ENCODE measurements around the gene FNIP1.
"Not testable (repeated sequence)": the region's sequence is repeated elsewhere in the genome, so short reads cannot be mapped to it uniquely, and the experiment has no call there.

The FNIP1 gene

DNA sequence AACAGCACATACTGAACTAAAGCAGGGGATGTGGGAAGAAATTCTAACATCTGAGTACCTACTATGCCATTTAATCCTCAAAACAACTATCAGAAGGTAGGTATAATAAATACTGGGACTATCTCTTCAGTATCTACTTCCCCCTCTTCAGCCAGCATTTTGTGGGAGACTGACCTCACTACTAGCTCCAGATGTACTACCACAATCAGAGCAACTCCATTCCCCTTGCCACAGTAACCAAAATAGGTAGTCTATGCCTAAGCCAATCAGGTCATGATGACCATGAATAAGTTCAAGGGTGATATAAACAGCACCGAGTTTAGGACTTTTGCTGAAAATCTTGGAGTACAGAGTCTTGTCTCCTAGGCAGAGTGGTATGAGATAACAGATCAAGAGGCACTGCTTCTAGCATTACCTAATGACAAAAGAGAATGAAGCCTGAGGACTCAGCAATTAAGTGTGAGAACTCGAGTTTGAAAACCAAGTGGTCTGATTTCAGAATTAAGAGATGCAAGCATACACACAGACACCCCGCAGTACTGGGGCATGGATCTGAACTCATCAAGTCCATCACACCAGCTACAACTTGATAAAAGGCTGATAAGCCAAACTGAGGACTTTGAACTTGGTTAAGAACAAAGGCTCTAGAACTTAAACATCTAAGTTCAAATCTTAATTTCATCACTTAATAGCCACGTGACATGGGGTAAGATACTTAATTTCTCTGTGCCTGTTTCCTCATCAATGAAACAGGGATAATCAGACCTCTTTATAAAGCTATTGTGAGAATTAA is 9.7 kb downstream of the FNIP1 start:
- DNase-seq (ENCODE audit: low read depth) = no peak

DNA sequence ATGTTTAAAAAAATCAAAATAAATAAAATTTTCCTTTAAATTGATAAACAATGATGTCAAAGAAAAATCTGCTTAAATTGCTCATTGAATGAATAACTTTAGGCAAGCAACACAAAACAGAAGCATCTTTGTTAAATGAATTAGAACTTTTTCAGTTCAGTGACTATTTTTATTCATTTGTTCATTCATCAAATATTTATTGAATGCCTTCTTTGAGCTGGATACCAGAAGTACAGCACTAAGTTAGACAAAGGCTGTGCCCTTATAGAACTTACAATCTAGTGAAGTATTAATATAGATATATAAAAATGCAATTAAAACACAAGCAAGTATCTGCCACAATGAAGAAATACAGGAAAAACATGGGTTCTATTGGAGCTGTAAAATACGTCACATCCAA is 10.8 kb downstream of the FNIP1 start:
- no peak for DNase-seq (ENCODE audit: low read depth)

DNA sequence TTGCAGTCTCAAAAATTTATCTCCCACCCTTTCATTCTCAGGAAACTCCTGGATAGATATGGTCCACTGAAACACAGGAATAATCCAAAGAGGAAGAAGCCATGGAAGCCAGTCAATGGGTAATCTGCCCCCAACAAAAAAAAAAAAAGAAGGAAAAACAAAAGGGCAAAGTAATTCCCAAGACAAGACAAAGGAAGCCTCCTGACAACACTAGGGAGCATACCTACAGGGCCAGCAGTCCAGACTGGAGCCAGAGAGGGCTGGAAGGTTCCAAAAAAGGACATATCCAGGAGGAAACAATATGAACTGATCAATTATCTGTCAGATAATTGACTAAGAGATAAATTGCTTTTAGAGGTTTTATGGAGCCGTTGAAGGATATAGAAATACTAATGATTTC is 12.9 kb downstream of the FNIP1 start:
- DNase-seq (ENCODE audit: low read depth) = no peak

DNA sequence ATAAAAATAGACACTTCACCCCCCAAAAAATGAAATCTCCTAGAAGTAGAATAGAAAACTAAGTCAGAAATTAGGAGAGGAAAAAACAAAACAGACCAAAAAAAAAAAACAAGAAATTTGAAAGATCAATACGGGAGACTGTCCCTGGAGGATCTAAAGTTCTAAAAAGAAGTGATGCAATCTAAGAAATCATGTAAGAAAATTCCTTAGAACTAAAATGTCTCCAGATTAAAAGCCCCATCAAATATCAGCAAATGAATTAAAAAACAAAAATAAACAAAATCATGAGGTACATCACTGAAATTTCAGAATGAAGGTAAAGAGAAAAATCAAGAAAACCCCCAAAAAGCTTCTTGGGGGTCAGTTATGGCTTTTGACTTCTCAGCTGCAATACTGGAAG is 13.5 kb downstream of the FNIP1 start:
- no peak for DNase-seq (ENCODE audit: low read depth)

DNA sequence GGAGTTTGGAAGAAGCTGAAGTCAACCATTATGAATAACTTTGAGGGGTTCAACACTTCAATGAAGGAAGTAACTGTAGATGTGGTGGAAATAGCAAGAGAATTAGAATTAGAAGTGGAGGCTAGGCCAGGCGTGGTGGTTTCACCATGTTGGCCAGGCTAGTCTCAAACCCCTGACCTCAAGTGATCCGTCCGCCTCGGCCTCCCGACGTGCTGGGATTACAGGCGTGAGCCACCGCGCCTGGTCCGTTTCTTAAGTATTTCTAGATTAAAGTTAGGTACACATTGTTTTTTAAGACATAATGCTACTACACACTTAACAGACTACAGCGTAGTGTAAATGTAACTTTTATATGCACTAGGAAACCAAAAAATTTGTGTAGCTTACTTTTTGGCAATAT is 14.1 kb downstream of the FNIP1 start:
- no peak for DNase-seq (ENCODE audit: low read depth)

DNA sequence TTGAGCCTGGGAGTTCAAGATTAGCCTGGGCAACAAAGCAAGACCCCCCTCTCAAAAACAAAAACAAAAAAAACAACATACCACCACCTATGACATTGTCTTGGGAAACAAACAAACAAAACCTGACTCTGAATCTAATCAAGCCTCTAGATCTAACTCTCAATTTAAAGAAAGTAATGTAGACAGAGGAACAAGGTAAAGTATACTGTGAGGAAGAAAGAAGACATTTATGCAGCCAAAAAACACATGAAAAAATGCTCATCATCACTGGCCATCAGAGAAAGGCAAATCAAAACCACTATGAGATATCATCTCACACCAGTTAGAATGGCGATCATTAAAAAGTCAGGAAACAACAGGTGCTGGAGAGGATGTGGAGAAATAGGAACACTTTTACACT is 18.7 kb downstream of the FNIP1 start:
- not testable (repeated sequence) for DNase-seq (ENCODE audit: low read depth)

DNA sequence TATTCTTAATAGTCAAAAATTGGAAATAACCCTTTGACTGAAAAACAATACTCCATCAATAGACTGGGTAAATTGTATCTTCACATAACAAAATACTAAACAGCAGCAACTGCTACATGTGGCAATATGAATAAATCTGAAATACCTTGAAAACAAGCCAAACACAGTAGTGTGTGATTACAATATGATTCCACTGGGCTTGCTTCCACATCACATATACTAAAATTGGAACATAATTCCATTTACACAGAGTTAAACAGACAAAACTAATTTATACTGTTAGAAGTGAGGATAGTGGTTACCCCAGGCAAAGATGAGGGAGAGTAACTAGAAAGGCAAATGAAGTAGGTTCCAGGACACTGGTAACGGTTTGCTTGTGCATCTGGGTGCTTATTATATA is 20.4 kb downstream of the FNIP1 start:
- DNase-seq (ENCODE audit: low read depth) = no peak

DNA sequence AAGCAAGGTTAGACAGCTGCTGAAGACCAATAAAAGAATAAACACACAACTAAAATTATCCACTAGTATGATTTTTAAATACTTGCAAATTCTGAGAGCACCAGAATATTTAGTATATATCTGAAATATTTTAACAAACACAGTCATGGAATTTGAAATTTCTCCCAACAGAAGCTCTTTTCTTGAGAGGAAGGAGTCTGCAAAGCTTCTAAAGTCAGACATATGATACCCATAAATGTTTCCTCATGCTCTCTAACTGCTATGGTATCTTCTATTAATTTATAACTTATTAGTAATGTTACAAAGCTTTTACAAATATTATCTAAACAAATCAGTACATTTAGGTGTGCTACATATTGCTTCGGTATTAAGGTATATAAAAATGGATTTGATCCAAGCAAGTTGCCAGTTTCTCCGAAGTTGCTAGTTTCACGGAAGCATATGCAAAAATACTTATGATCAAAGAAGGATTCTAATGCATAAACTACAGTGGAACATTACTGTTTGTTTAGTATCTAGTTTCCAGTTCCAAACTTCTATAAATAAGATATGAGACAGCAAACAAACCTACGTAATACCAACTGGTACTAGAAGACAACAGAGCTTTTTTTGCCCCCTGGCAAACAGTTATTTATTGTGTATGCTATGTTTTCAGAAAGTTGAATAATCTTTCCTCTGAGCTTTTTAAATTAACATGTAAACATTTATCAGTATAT is 22.0 kb downstream of the FNIP1 start:
- no peak for DNase-seq (ENCODE audit: low read depth)

DNA sequence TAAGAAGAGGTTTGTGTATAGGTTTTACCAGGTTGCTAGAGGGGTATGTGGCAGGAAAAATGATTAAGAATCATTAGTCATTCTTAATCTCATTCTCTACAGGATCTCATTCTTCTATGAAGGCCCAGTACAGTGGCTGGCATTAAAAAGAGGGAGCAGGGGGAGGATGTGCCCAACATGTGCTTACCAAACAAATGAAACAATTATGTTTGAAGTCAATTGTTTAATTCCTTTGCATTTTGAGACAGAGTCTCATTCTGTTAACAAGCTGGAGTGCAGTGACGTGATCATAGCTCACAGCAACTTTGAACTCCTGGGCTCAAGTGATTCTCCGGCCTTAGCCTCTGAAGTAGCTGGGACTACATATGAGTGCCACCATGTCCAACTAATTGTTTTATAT is 23.0 kb downstream of the FNIP1 start:
- no peak for DNase-seq (ENCODE audit: low read depth)

DNA sequence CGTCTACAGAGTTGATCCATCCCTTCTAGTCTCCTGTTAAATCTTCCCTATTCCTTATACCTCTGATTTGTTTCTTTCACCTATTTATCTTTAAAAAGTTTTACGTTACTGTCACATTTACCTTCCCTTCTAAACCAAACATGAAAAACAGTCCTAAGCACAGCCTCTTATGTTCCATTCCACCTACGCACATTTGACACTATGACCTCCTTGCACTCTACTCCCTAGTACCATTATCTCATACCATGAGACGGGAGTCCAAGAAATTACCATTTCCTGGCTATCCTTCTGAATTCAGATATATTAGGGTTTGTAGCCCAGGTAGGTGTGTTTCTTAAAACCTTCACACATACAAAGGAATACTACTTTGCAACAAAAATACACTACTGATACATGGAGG is 25.1 kb downstream of the FNIP1 start:
- no peak for DNase-seq (ENCODE audit: low read depth)

DNA sequence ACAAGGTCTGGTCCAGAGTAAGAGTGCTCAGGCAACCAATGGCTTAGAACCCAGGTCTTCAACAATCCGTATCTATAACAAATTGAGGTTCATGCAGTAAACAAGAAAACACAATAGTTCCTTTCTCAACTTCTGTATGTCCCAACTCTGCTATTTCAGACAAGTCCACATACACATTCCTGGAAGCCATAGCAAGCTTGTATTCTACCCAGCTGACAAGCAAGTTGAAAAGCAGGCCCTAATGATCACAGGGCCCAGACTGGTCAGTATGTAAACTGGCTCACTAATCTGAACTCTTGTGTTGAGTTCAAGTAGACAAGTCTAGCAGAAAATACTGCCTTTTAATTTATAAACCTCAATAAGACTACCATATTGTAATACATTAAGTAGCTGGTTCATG is 26.9 kb downstream of the FNIP1 start:
- no peak for DNase-seq (ENCODE audit: low read depth)

DNA sequence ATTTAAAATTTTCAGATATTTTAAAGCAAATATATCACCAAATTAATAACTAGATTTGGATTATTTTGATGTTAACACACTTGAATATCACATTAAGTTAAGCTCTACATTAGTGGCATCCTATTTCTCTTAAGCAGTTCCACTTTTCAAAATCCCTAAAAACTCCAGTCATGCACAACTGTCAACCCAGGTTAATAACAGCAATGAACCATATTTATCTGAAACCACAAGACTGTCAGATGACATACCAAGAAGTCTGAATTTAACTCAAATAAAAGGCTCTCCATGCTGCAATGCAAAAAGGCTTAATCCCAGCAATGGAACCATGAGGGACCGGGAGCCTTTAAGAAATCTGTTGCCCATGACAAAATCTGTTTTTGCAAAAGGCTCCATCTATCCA is 27.5 kb downstream of the FNIP1 start:
- no peak for DNase-seq (ENCODE audit: low read depth)

DNA sequence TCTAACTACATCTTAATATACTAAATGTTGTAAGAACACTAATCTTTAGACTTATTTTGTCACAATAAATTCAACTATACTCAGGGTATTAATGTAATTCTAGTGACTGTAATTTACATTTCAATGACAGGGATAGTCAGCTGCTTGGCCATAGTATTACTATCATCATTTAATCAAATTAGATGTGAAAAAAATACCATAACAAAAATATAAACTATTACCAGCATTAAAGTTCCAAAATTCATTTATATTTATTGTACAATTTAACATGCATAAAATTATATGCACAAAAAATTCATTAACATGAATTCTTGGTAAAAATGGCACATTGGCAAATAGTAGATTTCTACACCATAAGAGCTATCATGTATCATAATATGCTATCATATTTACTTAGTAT is 28.9 kb downstream of the FNIP1 start:
- no peak for DNase-seq (ENCODE audit: low read depth)

DNA sequence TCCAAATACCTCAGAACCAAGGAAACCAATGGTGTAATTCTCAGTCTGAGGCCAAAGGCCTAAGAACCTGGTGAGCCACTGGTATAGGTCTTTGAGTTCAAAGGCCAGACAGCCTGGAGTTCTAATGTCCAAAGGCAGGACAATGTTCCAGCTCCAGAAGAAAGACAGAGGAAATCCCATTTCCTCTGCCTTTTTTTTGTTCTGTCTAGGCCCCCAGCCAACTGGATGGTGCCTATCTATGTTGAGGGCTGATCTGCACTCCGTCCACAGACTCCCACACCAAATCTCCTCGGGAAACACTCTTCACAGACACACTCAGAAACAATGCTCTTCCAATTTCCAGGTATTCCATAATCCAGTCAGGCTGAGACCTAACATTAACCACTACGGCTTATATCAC is 30.1 kb downstream of the FNIP1 start:
- no peak for DNase-seq (ENCODE audit: low read depth)

DNA sequence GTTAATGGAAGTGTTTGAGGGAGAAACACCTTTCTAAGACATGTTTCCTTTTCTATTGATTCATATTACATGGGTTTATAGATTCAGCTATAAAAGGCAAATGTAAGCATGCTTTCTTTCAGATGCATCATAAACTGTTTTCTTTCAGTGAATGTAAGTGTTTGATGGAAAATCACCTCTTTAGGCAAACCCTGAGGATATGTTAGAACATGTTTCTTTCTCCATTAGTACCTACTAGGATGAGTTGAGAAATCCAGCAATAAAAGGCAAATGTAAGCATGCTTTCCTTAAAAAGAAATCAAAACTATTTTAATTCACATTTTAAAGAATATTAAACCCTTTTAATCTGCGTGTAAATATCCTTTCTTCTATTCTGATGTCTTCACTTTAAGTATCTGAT is 31.6 kb downstream of the FNIP1 start:
- no peak for DNase-seq (ENCODE audit: low read depth)

DNA sequence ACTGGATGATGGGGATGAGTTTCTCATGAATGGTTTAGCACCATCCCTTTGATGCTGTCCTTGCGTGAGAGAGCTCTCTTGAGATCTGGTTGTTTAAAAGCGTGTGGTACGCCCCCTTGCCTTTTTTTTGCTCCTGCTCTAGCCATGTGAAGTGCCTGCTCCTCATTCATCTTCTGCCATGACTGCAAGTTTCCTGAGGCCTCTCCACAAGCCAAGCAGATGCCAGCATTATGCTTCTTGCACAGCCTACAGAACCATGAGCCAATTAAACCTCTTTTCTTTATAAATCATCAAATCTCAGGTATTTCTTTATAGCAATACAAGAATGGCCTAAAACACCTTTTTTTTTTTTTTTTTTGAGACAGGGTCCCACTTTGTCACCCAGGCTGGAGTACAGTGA is 32.8 kb downstream of the FNIP1 start:
- DNase-seq (ENCODE audit: low read depth) = no peak

DNA sequence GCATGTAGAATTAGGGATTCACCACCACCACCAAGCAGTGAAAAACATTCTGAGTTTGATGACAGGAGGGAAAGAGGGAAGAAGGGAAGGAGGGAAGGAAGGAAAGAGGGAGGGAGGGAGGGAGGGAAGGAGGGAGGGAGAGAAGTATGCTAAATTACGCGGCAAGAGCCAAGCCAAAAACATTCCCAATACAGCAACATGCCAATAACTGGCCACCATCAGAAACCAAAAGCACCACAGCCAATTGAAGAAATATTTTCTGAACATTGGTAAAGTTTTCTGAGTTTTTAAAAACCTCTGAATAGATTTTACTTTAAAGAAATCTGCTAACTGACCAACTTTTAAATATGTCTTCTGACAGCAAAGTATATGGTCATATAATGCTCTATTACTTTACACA is 36.0 kb downstream of the FNIP1 start:
- no peak for DNase-seq (ENCODE audit: low read depth)

DNA sequence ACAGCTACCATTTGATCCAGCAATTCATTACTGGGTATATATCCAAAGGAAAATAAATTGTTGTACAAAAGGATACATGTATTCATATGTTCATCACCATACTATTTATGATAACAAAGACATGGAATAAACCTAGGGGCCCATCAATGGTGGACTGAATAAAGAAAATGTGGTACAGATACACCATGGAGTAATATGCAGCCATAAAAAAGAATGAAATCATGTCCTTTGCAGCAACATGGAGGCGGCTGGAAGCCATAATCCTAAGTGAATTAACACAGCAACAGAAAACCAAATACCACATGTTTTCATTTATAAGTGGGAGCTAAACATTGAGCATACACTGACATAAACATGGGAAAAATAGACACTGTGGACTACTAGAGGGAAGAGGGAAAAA is 37.1 kb downstream of the FNIP1 start:
- no peak for DNase-seq (ENCODE audit: low read depth)

DNA sequence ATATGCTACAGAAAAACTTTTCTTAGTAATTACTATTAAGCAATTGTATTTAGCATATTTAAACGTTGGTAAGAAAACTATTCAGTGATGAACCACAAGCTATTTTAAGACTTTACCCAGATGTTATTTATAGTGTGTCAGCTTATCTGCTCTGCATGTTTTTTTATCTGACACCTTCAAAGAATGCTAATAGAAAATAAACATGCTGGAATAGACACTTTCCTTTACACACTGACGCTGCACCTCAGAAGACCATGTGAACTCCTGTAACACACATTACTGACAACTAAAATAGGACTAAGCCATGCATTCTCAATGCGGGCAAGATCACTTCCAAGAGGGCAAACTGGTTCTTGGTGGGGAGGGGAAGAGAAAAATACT is 38.3 kb downstream of the FNIP1 start:
- DNase-seq (ENCODE audit: low read depth) = no peak

DNA sequence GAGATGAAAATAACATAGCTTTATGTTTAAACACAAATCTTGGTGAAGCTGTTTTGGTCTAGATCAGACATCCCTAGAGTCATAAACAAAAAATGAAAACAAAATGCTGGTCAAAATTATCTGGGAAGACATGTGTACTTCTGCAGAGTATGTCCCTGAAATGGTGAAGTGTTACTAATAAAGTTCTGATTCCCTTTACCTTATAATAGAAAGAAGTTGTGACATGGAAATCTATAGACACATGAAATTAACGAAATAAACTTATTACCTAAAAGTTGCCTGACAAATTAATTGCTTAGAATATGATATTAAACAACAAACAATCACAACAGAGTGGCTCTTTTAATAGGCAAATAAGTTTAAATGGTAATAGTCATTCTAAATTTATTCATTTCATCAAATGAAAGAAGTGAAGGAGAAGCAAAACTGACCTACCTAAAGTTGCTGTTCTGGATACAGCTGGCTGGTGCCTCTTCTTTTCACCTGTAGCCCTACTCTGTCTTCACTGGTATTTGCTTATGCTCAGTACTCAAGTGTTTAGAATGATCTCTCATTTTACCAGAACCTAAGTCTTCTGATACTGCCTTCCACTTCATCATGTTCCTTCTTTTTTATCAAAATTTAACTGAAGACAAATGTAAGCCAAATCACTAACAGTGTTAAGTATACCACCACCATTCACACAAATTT is 38.8 kb downstream of the FNIP1 start:
- DNase-seq (ENCODE audit: low read depth) = no peak

DNA sequence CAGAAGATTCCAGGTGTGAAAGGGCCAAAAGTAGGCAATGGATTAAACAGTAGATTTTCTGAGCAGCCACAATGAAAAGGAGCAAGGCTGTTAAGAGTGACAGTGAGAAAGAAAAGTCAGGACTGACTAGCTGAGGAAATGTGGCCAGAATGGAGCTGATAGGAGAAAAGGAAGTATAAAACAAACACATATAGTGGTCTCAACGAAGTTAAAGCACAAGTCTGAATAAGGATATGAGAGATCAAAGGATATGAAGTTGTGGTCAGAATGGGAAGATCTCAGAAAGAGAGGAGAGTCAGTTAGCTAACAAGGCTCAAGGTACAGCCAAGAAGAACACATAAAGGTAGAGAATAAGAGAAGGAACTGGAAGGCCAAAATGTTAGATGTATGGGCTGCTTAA is 39.9 kb downstream of the FNIP1 start:
- no peak for DNase-seq (ENCODE audit: low read depth)

DNA sequence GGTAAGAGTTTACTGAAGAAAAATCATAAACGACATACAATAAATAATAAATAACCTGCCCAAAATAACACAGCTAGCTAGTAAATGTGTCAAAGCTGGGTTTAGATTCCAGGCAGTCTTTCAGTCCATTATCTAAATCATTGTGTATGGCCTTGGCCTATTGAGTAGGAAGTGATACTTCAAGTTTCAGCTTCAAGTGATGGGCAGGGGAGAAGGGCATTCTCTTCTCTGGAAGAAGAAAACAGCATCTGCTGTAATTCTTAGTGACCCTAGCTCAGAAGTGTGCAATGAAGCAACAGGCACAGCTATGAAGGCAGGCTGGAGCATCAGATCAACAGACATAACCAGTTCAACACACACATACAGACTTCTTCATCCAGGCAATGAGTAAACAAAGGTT is 42.5 kb downstream of the FNIP1 start:
- DNase-seq (ENCODE audit: low read depth) = no peak

DNA sequence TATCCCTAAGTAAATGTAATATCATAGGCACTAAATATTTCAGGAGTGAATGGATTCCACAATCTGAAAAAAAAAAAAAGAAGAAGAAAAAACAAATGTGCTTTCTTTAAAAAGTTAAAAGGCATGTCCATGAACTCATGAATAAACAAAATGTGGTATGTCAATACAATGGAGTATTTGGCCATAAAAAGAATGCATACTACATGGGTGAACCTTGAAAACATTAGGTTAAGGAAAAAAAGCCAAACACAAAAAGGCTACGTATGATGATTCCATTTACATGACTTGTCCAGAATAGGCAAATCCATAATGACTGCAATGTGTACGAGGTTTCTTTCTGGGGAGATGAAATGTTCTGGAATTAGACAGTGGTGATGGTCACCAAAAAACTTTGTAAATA is 45.3 kb downstream of the FNIP1 start:
- DNase-seq (ENCODE audit: low read depth) = no peak
